HG03175 (cell line): ENCODE results near the gene EPHA1.
A peak's percentile ranks its signal among the peaks of the same experiment; 100 is the strongest.
"Not testable (repeated sequence)": the region's sequence is repeated elsewhere in the genome, so short reads cannot be mapped to it uniquely, and the experiment has no call there.

Experiments used
- ATAC-seq: cut with Tn5 transposase; IDR thresholded peaks from one replicate; pipeline ENCODE4 v1.9.1; 2021; ENCODE audit warnings: mild to moderate bottlenecking, moderate library complexity; ENCODE audit not compliant: unreplicated experiment

Gene EPHA1

GRCh38 chr7:143406002-143406357, 2.7 kb downstream of the EPHA1 start:
- no peak for ATAC-seq

GRCh38 chr7:143405173-143406001, 3.3 kb downstream of the EPHA1 start:
- no peak for ATAC-seq

GRCh38 chr7:143402233-143402632, 6.4 kb downstream of the EPHA1 start:
- not testable (repeated sequence) for ATAC-seq

- ATAC-seq: no peak
Observed at GRCh38 chr7:143401265-143401664, 7.4 kb downstream of the EPHA1 start.

- ATAC-seq: no peak
Observed at GRCh38 chr7:143399642-143400041, 9.0 kb downstream of the EPHA1 start.

GRCh38 chr7:143399151-143399550, 9.5 kb downstream of the EPHA1 start:
- no peak for ATAC-seq

GRCh38 chr7:143398616-143399015, 10.0 kb downstream of the EPHA1 start:
- ATAC-seq: no peak

GRCh38 chr7:143397710-143398530, 10.7 kb downstream of the EPHA1 start:
- ATAC-seq: no peak

GRCh38 chr7:143396625-143397556, 11.8 kb downstream of the EPHA1 start:
- no peak for ATAC-seq

- no peak for ATAC-seq
Observed at GRCh38 chr7:143396182-143396581, 12.5 kb downstream of the EPHA1 start.

GRCh38 chr7:143395187-143396149, 13.2 kb downstream of the EPHA1 start:
- peak; percentile 58 for ATAC-seq

- ATAC-seq: no peak
Observed at GRCh38 chr7:143394777-143395176, 13.9 kb downstream of the EPHA1 start.

- ATAC-seq: no peak
Observed at GRCh38 chr7:143394068-143394467, 14.6 kb downstream of the EPHA1 start.

GRCh38 chr7:143393267-143394041, 15.2 kb downstream of the EPHA1 start:
- ATAC-seq: no peak

- no peak for ATAC-seq
Observed at GRCh38 chr7:143392875-143393266, 15.8 kb downstream of the EPHA1 start.

- not testable (repeated sequence) for ATAC-seq
Observed at GRCh38 chr7:143392427-143392826, 16.2 kb downstream of the EPHA1 start.

- no peak for ATAC-seq
Observed at GRCh38 chr7:143391462-143392404, 16.9 kb downstream of the EPHA1 start.

GRCh38 chr7:143390773-143391317, 17.8 kb downstream of the EPHA1 start:
- no peak for ATAC-seq
